ENCODE results near the gene MTMR11.

DNA sequence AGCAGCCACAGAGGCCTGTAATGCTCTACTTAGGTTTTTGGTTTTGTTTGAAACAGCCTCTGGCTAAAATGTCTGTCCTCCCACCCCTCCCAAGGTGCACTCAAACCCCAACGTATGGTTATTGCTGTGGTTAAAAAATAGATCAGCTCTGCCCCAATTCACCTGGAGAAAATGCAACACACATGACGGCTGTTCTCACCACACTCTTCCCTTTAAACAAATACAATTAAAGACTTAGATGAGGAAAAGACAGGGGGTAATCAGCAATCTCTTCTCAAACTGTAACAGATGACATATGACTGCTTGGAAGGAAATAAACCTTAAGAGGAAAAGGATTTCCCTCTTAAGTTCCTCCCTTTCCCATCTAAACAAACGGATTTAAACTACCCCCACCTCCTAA, 6.2 kb upstream of the MTMR11 start:
- TF ChIP-seq POLR2A (IDR thresholded peaks at IDR 0.05; ENCODE audit: borderline replicate concordance, extremely low read depth, insufficient read depth, insufficient read length) = no peak
- TF ChIP-seq POLR2AphosphoS5 (IDR thresholded peaks at IDR 0.05; ENCODE audit: low read depth, low read length) = no peak
- TF ChIP-seq, protein P1, sequence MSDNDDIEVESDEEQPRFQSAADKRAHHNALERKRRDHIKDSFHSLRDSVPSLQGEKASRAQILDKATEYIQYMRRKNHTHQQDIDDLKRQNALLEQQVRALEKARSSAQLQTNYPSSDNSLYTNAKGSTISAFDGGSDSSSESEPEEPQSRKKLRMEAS (IDR thresholded peaks at IDR 0.05) = no peak
- no peak for TF ChIP-seq EGR1 (IDR thresholded peaks at IDR 0.05; ENCODE audit: low read depth)
- no peak for TF ChIP-seq EZH2 (IDR thresholded peaks at IDR 0.05)
- TF ChIP-seq, protein P2, sequence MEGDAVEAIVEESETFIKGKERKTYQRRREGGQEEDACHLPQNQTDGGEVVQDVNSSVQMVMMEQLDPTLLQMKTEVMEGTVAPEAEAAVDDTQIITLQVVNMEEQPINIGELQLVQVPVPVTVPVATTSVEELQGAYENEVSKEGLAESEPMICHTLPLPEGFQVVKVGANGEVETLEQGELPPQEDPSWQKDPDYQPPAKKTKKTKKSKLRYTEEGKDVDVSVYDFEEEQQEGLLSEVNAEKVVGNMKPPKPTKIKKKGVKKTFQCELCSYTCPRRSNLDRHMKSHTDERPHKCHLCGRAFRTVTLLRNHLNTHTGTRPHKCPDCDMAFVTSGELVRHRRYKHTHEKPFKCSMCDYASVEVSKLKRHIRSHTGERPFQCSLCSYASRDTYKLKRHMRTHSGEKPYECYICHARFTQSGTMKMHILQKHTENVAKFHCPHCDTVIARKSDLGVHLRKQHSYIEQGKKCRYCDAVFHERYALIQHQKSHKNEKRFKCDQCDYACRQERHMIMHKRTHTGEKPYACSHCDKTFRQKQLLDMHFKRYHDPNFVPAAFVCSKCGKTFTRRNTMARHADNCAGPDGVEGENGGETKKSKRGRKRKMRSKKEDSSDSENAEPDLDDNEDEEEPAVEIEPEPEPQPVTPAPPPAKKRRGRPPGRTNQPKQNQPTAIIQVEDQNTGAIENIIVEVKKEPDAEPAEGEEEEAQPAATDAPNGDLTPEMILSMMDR (IDR thresholded peaks at IDR 0.05 in 2 of 3, conservative IDR thresholded peaks at IDR 0.05 in 1 of 3; ENCODE audit: borderline replicate concordance in 1 of 3, insufficient read depth in 1 of 3, low read depth in 2 of 3, low read length in 2 of 3) = no peak

Data from HCT116 (cell line).